ENCODE measurements around the gene TRAPPC14.
A peak's percentile ranks its signal among the peaks of the same experiment; 100 is the strongest.
"Not testable (repeated sequence)": the region's sequence is repeated elsewhere in the genome, so short reads cannot be mapped to it uniquely, and the experiment has no call there.

TRAPPC14 gene

DNA sequence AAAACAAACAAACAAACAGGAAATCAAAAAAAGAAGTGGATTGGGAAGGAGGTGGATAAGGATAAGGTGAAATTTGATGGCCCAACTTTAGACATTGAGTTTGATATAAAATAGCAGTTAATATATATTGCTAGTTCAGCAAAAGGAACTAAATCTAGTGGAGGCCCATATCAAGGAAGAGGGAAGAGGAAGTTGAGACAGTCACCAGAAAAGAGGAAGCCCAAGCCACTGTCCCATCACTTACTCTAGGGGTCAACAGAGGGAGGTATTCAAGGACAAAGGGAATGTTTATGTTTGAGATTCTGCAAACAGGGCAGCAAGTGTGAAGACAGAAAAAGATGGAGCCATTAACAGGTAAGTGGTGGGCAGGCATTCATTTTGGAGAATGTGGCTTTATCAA lies 6.1 kb downstream of the TRAPPC14 start:
- Mint-ChIP-seq H3K36me3 (ENCODE audit: low read depth) (peaks cover 75% of the 10 kb centered on the region), H3K9me3 (no peaks in the 10 kb centered on the region), H3K4me1 (ENCODE audit: low read depth) (peaks cover 64% of the 10 kb centered on the region), H3K27me3 (no peaks in the 10 kb centered on the region), H3K4me3 (no peak overlapping the region), H3K27ac (peak overlapping the region; percentile 74)
- DNase-seq, result no peak

DNA sequence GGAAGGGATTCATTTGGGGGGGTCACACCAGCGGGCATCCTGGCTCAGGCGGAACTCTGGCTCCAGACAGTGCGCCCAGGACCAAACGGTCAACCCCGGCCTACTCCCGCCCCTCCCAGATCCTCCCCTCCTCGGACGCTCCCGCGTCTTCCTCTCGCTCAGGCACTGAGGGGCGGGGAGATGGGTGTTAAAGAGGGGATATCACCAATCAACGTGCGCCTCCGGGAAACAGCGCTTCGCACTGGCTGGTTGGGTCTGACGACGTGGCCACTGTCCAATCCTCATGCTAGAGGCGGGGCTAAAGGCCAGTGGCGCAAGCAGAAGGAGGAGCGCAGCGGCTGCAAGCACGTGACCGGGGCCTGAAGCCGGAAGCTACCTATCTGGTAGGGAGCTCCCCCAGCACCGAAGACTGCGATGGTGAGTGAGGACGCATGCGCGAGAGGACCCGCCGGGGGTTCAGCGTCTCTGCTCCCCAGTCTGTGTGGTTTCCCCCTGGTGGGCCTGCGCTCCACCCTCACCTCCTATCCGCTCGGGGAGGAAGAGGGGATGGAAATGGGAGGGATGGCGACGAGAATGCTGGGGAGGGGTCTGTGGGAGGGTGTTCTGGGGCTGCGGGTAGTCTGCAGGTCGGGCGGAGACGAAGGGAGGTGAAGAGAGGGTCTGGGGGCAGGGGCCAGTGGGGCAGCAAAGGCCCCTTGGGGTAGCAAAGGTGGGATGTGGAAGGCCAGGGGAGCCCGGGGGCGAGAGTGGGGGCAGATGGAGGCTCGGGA lies 9.8 kb downstream of the TRAPPC14 start, which contains the start of gene LAMTOR4:
Gene LAMTOR4, plus strand, starts transcription at position 360 of the 770 bp plus-strand sequence. Its CDS starts 55 bp downstream, at position 415.
- Mint-ChIP-seq H3K4me3 (peak within 1 kb of the TSS; percentile 99), H3K27me3 (no peaks in the 10 kb centered on the region), H3K36me3 (ENCODE audit: low read depth) (peaks cover 40% of the 10 kb centered on the region), H3K4me1 (ENCODE audit: low read depth) (peaks cover 35% of the 10 kb centered on the region), H3K27ac (peak within 1 kb of the TSS; percentile 99), H3K9me3 (no peaks in the 10 kb centered on the region)
- peak; percentile 95 for DNase-seq

DNA sequence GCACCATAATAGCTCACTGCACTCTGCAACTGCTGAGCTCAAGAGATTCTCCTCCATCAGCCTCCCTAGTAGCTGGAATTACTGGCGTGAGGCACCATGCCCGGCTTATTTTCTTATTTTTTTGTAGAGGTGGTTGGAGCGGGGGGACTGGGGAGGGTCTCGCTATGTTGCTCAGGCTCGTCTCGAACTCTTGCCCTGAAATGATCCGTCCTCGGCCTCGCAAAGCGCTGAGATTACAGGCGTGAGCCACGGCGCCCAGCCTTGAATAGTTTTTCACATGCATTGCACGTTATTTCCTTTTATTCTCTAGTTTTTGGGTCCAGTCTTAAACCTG lies 10.3 kb downstream of the TRAPPC14 start:
- H3K4me1 Mint-ChIP-seq (ENCODE audit: low read depth), result peaks cover 31% of the 10 kb centered on the region
- no peaks in the 10 kb centered on the region for H3K9me3 Mint-ChIP-seq
- peaks cover 34% of the 10 kb centered on the region for H3K36me3 Mint-ChIP-seq (ENCODE audit: low read depth)
- H3K4me3 Mint-ChIP-seq, result peak overlapping the region; percentile 99
- DNase-seq, result no peak
- H3K27me3 Mint-ChIP-seq, result no peaks in the 10 kb centered on the region
- peak overlapping the region; percentile 99 for H3K27ac Mint-ChIP-seq

DNA sequence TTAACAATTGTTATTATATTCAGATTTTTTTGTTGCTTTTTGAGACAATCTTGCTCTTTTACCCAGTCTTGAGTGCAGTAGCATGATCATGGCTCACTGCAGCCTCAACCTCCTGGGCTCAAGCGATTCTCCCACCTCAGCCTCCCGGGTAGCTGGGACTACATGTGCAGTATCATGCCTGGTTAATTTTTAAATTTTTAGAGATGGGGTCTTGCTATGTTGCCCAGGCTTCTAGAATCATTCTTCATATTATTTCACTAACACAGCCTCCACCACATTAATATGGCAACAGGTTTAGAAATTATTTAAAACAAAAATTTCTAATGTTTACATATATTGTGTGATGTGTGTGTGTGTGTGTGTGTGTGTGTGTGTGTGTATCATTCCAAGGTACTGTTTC lies 11.2 kb downstream of the TRAPPC14 start:
- peaks cover 25% of the 10 kb centered on the region for H3K36me3 Mint-ChIP-seq (ENCODE audit: low read depth)
- DNase-seq, result no peak
- H3K9me3 Mint-ChIP-seq, result no peaks in the 10 kb centered on the region
- H3K4me1 Mint-ChIP-seq (ENCODE audit: low read depth), result peaks cover 26% of the 10 kb centered on the region
- no peak overlapping the region for H3K4me3 Mint-ChIP-seq
- no peaks in the 10 kb centered on the region for H3K27me3 Mint-ChIP-seq
- no peak overlapping the region for H3K27ac Mint-ChIP-seq

DNA sequence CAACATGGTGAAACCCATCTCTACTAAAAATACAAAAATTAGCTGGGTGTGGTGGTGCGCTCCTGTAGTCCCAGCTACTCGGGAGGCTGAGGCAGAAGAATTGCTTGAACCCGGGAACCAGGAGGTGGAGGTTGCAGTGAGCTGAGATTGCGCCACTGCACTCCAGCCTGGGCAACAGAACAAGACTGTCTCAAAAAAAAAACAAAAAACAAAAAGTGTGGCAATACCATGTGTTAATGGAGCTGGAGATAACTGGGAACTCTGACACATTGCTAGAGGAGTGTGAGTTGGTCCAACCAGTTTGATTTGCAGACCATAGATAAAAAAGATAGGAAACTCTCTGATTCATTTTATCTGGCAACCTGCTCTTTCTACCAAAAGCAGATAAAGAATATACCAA lies 12.2 kb downstream of the TRAPPC14 start:
- H3K4me3 Mint-ChIP-seq, DNase-seq, H3K27me3 Mint-ChIP-seq, H3K9me3 Mint-ChIP-seq, H3K27ac Mint-ChIP-seq: not testable (repeated sequence)
- Mint-ChIP-seq H3K4me1 (ENCODE audit: low read depth) (peaks cover 23% of the 10 kb centered on the region), H3K36me3 (ENCODE audit: low read depth) (peaks cover 17% of the 10 kb centered on the region)

DNA sequence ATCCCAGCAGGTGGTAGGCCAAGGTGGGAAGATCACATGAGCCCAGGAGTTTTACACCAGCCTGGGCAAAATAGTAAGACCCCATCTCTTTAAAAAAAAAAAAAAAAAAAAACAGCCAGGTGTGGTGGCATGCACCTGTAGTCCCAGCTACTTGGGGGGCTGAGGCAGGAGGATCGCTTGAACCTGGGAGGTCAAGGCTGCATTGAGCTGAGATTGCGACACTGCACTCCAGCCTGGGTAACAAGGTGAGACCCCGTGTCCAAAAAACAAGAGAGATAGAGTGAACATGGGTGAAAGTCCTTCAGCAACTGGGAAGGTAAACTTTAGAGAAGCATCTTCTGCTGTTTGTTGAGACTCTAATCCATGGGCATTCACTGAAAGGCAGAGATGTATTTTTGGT lies 16.1 kb downstream of the TRAPPC14 start:
- DNase-seq, result no peak
- H3K4me1 Mint-ChIP-seq (ENCODE audit: low read depth), result peaks cover 17% of the 10 kb centered on the region
- no peaks in the 10 kb centered on the region for H3K27me3 Mint-ChIP-seq
- H3K27ac Mint-ChIP-seq, result no peak overlapping the region
- H3K4me3 Mint-ChIP-seq, result no peak overlapping the region
- H3K36me3 Mint-ChIP-seq (ENCODE audit: low read depth), result no peaks in the 10 kb centered on the region
- no peaks in the 10 kb centered on the region for H3K9me3 Mint-ChIP-seq

DNA sequence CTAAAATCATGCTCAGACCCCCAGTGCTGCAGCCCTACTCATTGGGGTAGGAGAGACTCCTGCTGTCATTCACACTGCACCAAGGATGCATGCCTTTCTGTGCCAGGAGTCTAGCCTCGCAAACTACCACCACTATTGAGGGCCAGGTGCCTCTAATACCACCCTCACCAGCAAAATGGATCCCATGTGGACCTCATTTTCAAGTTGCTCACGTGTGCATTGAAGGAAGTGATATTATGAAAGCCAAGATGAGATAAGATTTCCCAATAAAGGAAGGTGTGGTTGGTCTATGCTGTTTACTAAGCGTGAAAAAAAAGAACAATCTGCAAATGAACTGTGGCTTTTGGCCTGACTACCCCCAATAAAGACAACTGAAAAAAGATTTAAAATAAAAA lies 17.0 kb downstream of the TRAPPC14 start:
- Mint-ChIP-seq H3K4me1 (ENCODE audit: low read depth) (peaks cover 17% of the 10 kb centered on the region), H3K27me3 (no peaks in the 10 kb centered on the region), H3K4me3 (no peak overlapping the region), H3K9me3 (no peaks in the 10 kb centered on the region), H3K27ac (no peak overlapping the region), H3K36me3 (ENCODE audit: low read depth) (no peaks in the 10 kb centered on the region)
- no peak for DNase-seq

DNA sequence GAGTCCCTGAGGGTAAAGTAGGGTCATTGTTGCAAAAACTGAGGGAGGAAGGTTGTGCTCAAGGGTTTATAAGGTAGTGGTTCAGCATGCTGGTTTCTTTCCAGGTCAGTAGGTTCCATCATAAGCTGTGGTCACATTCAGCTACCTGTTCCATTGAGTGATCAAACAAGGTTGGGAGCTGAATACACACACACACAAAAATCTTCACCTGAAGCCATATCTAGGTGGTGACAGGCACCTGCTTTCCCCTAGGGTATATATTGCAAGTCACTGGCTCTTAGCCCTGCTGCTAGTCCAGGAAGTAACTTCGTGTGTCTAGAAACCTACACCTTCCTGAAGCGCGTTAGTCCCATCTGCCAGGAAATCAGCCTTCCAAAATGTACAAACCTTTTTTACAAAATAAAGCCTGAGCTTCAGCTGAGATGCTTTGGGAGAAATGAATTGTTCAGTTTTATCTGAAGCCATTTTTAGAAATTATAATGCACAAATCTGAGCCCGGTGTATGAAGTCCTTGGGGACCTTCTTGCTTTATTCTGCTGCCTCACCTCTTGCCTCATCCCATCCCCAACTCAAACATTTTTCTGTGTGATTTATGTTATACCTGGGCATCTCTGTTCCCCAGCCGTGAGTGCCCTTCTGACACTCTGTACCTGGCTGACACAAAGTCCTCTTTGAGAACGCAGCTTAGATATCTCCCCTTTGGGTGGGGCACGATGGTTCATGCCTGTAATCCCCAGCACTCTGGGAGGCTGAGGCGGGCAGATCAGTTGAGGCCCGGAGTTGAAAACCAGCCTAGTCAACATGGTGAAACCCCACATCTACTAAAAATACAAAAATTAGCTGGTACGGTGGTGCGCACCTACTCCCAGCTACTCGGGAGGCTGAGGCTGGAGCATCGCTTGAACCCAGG lies 20.4 kb downstream of the TRAPPC14 start:
- H3K27ac Mint-ChIP-seq, result no peak overlapping the region
- H3K27me3 Mint-ChIP-seq, result no peaks in the 10 kb centered on the region
- no peaks in the 10 kb centered on the region for H3K9me3 Mint-ChIP-seq
- peaks cover 17% of the 10 kb centered on the region for H3K4me1 Mint-ChIP-seq (ENCODE audit: low read depth)
- DNase-seq, result no peak
- no peak overlapping the region for H3K4me3 Mint-ChIP-seq
- no peaks in the 10 kb centered on the region for H3K36me3 Mint-ChIP-seq (ENCODE audit: low read depth)

DNA sequence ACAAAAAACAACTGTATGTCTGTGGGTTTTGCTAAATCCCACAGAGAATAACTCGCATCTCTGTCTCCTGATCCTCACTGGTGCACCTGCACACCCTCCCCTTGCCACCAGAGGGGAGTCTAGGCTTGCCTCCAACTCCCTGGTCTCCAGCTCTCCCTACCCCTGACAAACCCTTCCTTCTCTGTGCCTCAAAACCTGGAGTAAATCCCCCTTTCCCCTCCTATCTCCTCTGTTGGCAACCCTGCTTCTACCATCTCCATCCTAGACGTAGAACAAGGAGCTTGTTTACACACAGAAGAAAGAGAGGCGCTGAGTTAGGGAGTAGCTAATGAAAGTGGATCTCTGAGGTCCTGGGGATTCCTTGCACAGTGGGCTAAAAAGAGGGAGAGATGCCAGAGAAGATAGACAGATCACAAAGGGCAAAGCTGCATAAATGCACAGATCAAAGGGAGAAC lies 25.8 kb downstream of the TRAPPC14 start:
- DNase-seq, result peak; percentile 71
- H3K9me3 Mint-ChIP-seq, result no peaks in the 10 kb centered on the region
- H3K4me3 Mint-ChIP-seq, result no peak overlapping the region

DNA sequence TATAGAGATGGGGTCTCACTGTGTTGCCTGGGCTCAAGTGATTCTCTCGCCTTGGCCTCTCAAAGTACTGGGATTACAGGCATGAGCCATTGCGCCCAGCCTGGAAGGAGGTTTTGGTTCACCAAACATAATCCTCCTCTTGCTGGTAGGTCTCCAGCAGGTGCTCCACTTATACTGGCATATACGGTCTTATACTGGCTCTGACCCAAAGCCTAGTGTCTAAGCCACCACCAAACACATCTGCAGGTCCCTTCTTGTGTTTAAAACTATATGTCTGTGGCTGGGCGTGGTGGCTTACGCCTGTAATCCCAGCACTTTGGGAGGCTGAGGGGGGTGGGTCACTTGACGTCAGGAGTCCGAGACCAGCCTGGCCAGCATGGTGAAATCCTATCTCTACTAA lies 26.4 kb downstream of the TRAPPC14 start:
- H3K27me3 Mint-ChIP-seq, result no peaks in the 10 kb centered on the region
- no peak overlapping the region for H3K4me3 Mint-ChIP-seq
- DNase-seq, result no peak
- H3K27ac Mint-ChIP-seq, result no peak overlapping the region
- H3K36me3 Mint-ChIP-seq (ENCODE audit: low read depth), result no peaks in the 10 kb centered on the region
- H3K9me3 Mint-ChIP-seq, result no peaks in the 10 kb centered on the region
- H3K4me1 Mint-ChIP-seq (ENCODE audit: low read depth), result peaks cover 21% of the 10 kb centered on the region

More for the DNA sequence above, 25.8 kb downstream of the TRAPPC14 start:
- Mint-ChIP-seq H3K36me3 (ENCODE audit: low read depth) (no peaks in the 10 kb centered on the region), H3K27me3 (no peaks in the 10 kb centered on the region), H3K4me1 (ENCODE audit: low read depth) (peaks cover 23% of the 10 kb centered on the region), H3K27ac (no peak overlapping the region)

DNA sequence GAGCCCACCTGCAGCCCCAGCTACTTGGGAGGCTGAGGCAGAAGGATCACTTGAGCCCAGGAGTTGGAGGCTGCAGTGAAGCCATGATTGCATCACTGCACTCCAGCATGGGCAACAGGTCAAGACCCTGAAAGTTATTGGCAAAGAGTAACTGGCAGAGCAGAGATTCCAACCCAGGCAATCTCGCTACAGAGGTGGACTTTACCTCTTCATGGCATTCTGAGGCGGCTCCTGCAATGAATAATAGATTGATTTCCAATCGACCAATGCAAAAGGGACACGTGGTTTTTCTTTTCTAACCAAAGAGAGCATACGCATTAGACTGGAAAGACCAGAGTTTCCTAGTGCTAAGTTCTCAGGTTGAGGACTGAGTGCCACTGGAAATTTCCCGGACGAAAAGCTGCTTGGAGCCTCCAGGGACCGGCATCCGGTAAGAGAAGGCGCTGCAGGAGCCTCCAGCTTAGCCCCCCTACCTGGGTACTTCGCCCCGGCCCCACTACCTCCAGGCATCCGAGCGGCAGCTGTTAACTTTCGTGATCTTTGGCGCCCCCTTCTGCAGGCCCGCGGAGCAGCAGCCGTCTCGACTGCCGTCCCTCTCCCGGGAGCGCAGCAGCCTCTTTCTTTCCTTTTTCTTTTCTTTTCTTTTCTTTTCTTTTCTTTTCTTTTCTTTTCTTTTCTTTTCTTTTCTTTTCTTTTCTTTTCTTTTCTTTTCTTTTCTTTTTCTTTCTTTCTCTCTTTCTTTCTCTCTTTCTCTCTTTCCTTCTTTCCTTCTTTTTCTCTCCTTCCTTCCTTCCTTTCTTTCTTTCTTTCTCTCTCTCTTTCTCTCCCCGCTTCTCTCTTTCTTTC lies 27.7 kb downstream of the TRAPPC14 start:
- peak; percentile 92 for DNase-seq
- no peaks in the 10 kb centered on the region for H3K9me3 Mint-ChIP-seq
- no peak overlapping the region for H3K27ac Mint-ChIP-seq
- peaks cover 24% of the 10 kb centered on the region for H3K4me1 Mint-ChIP-seq (ENCODE audit: low read depth)
- no peaks in the 10 kb centered on the region for H3K27me3 Mint-ChIP-seq
- peak overlapping the region; percentile 6 for H3K4me3 Mint-ChIP-seq
- peaks cover 11% of the 10 kb centered on the region for H3K36me3 Mint-ChIP-seq (ENCODE audit: low read depth)

DNA sequence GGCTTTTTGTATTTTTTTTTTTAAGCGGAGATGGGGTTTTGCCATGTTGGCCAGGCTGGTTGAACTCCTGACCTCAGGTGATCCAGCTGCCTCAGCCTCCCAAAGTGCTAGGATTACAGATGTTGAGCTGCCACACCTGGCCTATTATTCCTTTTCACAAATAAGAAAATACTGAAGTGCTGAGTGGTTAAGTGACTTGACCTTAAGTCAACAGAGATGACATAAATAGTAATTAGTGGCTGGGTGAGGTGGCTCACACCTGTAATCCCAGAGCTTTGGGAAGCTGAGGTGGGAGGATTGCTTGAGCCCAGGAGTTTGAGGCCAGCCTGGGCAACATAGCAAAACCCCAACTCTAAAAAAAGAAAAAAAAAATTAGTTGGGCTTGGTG lies 28.3 kb downstream of the TRAPPC14 start:
- DNase-seq, H3K27me3 Mint-ChIP-seq, H3K27ac Mint-ChIP-seq, H3K4me3 Mint-ChIP-seq, H3K9me3 Mint-ChIP-seq: not testable (repeated sequence)
- Mint-ChIP-seq H3K36me3 (ENCODE audit: low read depth) (peaks cover 15% of the 10 kb centered on the region), H3K4me1 (ENCODE audit: low read depth) (peaks cover 28% of the 10 kb centered on the region)

DNA sequence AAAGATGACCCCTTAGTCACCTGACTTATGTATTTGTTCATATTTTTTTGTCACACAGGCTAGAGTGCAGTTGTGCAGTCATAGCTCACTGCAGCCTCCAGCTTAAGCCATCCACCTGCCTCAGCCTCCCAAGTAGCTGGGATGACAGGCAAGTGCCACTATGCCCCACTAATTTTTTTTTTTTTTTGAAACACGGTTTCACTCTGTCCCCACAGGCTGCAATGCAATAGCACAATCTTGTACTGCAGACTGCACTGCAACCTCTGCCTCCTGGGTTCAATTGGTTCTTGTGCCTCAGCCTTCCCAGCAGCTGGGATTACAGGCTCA lies 29.9 kb downstream of the TRAPPC14 start:
- no peaks in the 10 kb centered on the region for H3K9me3 Mint-ChIP-seq
- peak overlapping the region; percentile 99 for H3K4me3 Mint-ChIP-seq
- peaks cover 40% of the 10 kb centered on the region for H3K4me1 Mint-ChIP-seq (ENCODE audit: low read depth)
- no peak for DNase-seq
- H3K36me3 Mint-ChIP-seq (ENCODE audit: low read depth), result peaks cover 28% of the 10 kb centered on the region
- no peaks in the 10 kb centered on the region for H3K27me3 Mint-ChIP-seq
- H3K27ac Mint-ChIP-seq, result peak overlapping the region; percentile 82

DNA sequence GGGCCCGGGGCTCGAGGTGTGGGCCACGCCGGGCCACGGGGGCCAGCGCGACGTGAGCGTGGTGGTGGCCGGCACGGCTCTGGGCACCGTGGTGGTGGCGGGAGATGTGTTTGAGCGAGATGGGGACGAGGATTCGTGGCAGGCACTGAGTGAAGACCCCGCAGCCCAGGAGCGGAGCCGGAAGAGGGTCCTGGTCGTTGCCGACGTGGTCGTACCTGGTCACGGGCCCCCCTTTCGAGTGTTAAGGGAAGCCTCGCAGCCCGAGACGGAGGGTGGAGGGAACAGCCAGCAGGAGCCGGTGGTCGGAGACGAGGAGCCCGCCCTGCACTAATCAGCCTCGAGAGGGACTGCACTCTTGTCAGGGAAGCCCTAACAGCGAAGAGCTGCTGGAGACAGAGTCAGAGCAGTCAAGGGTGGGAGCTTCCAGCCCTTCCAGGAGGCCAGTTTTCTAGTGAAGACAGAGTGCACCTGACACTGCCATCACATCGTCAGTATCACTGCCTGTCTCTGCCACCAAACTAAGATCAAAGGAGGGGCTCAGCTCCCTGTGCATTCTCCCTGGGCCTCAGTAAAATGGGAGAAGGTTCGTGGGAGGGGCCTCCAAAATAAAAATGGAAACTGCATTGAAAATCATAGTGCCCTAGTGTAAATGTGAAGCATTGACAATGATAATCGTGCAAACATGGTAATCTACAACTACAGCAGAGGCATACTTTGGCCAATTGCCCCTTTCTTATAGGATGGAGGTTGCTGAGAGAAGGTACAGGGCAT lies 30.5 kb downstream of the TRAPPC14 start:
- Mint-ChIP-seq H3K4me1 (ENCODE audit: low read depth) (peaks cover 40% of the 10 kb centered on the region), H3K4me3 (peak overlapping the region; percentile 99), H3K36me3 (ENCODE audit: low read depth) (peaks cover 30% of the 10 kb centered on the region), H3K27me3 (no peaks in the 10 kb centered on the region), H3K9me3 (no peaks in the 10 kb centered on the region), H3K27ac (peak overlapping the region; percentile 82)
- DNase-seq, result peak; percentile 63

All from activated T-cell treated with anti-CD3 and anti-CD28 coated beads, Interleukin-2, amount 50 U/mL, for 24 hours (primary cell).